GM23248 (cell line): Measurements from ENCODE around the gene PGRMC2.

Source experiments
- EZH2 ChIP-seq: fragments of 200-600 bp; sonication (generic); IDR thresholded peaks from 2 replicates; pipeline ENCODE4 v1.6.1; 2018; ENCODE audit warnings: antibody characterized with exemption, mild to moderate bottlenecking; ENCODE audit not compliant: insufficient read depth, poor library complexity, severe bottlenecking
- EZH2phosphoT487 ChIP-seq: fragments of 200-600 bp; sonication (generic); IDR thresholded peaks from 2 replicates; pipeline ENCODE4 v1.6.1; 2018; ENCODE audit warnings: antibody characterized with exemption, moderate library complexity, mild to moderate bottlenecking, low read depth; ENCODE audit not compliant: insufficient read depth

GRCh38 chr4:128329638-128330037 lies 42.0 kb upstream of the PGRMC2 start:
- no peak for TF ChIP-seq EZH2
- no peak for TF ChIP-seq EZH2phosphoT487
